ENCODE data around the gene PTPN4.

The PTPN4 gene

DNA sequence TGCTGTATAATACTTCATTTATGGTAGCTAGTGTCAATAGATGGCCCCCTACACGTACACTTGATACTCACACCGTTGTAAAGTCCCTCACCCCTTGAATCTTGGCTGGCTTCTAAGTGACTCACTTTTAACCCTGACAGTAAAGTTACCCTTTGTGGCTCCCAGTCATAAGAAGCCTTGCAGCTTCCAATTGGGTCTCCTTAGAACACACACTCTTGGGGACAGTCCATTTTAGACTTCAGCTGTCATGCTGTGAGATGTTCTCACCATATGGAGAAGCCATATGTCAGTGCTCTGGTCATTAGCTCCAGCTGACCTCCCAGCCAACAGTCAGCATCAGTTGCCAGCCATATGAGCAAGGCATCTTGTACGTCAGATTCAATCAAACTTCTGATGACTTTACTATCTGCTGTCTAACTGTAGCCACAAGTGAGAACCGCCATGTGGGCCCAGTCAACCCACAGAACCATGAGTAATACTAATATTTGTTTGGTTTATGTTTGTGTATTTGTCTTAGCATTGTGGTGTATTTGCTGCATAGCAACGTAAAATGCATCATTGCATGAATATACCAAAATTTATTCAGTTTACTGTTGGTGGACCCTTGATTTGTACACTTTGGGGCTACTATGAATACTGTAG lies 68.3 kb downstream of the PTPN4 start:
- DNase-seq (ENCODE audit: low read depth), result peak; percentile 5
- TF ChIP-seq, protein P1, sequence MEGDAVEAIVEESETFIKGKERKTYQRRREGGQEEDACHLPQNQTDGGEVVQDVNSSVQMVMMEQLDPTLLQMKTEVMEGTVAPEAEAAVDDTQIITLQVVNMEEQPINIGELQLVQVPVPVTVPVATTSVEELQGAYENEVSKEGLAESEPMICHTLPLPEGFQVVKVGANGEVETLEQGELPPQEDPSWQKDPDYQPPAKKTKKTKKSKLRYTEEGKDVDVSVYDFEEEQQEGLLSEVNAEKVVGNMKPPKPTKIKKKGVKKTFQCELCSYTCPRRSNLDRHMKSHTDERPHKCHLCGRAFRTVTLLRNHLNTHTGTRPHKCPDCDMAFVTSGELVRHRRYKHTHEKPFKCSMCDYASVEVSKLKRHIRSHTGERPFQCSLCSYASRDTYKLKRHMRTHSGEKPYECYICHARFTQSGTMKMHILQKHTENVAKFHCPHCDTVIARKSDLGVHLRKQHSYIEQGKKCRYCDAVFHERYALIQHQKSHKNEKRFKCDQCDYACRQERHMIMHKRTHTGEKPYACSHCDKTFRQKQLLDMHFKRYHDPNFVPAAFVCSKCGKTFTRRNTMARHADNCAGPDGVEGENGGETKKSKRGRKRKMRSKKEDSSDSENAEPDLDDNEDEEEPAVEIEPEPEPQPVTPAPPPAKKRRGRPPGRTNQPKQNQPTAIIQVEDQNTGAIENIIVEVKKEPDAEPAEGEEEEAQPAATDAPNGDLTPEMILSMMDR (IDR thresholded peaks at IDR 0.05; ENCODE audit: insufficient read depth, low read depth, low read length, missing control alignments), result no peak
- no peak overlapping the region for H3K4me3 ChIP-seq (ENCODE audit: low read depth, low read length)

DNA sequence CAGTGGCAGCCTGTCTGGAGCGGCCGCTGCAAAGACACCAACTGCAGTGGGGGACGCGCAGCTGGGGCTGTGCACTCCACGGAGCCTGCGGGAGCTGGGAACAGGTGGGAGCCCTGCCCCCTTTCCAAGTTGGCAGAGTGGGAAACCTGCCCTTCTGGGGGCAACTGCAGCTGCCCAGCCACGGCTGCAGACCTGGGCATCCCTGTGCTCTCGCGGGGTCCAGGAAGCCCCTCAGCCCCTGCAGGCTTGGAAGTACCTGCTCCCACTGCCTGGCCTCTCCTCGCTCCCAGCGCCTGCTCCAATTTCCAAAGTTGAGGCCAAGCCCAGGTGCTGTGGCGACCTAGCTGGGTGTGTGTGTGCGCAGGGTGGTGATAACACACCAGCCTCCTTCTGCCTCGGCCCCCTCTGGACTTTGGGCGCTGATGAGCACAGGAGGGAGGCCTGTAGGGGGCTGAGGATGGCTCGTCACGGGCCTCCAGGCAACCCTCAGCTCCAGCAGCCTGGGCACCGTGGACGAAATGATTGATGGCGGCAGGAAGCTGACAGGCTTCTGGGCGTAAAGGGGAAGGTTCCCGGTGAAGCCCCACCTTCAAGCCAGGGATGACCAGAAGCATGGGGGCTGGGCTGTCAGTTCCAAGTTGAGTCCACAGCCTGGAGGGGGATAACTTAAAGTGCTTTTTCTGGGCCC lies 76.9 kb downstream of the PTPN4 start:
- TF ChIP-seq, protein P1 (IDR thresholded peaks at IDR 0.05; ENCODE audit: insufficient read depth, low read depth, low read length, missing control alignments), result no peak
- no peak for DNase-seq (ENCODE audit: low read depth)
- no peak overlapping the region for H3K4me3 ChIP-seq (ENCODE audit: low read depth, low read length)

DNA sequence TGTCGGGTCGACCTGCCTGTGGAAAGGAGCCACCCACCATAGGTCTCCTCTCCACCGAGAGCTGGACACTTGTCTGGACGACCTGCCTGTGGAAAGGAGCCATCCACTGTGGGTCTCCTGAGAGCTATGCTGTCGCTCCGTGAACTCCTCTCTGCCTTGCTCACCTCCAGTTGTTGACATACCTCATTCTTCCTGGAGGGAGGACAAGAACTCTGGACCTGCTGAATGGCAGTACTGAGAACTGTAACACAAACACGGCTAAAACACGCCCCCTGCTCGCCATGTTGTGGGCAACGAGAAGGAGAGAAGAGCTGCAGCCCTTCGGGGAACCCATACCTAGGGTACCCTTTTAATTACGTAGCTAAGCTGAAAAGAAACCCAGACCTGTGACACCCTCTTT lies 77.6 kb downstream of the PTPN4 start:
- TF ChIP-seq, protein P1 (IDR thresholded peaks at IDR 0.05; ENCODE audit: insufficient read depth, low read depth, low read length, missing control alignments), result no peak
- no peak for DNase-seq (ENCODE audit: low read depth)
- no peak overlapping the region for H3K4me3 ChIP-seq (ENCODE audit: low read depth, low read length)

DNA sequence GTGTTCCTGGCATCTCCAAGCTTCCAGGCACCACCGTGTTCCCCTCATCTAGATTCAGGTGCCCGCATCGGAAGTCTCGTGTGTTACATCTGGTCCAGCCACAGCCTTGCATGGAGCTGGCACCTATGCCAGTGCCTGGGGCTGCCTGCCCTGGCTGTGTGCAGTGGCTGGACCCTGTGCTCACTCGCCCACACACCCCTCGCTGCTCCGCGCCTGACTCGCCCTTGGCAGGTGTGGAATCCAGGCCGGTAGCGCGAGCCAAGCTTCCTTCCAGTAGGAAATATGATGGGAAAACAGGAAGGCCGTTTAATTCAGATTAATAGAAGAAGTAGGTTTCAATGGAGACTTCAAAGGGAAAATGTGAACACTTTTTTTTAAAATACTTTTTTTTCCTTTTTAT lies 78.0 kb downstream of the PTPN4 start:
- no peak for DNase-seq (ENCODE audit: low read depth)
- no peak overlapping the region for H3K4me3 ChIP-seq (ENCODE audit: low read depth, low read length)
- TF ChIP-seq, protein P1 (IDR thresholded peaks at IDR 0.05; ENCODE audit: insufficient read depth, low read depth, low read length, missing control alignments), result no peak

DNA sequence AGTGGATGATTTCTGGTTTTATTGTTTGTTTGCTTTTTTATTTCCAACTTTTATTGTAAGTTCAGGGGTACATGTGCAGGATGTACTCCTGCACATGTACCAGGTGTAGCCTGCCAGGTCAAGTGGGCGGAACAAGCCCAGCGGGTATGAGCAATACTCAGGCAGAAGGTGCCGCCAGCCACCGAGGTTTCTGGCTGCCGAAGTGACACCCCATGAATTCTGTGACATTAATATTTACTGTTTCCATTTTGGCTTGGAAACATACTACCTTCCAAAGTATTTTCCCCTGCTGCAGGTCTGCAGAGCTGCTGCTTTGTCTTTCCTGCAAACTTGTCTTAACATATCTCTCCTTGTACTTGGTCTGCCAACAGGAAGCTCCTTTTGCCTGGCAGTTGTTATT lies 78.5 kb downstream of the PTPN4 start:
- H3K4me3 ChIP-seq (ENCODE audit: low read depth, low read length), result no peak overlapping the region
- TF ChIP-seq, protein P1 (IDR thresholded peaks at IDR 0.05; ENCODE audit: insufficient read depth, low read depth, low read length, missing control alignments), result no peak
- no peak for DNase-seq (ENCODE audit: low read depth)

DNA sequence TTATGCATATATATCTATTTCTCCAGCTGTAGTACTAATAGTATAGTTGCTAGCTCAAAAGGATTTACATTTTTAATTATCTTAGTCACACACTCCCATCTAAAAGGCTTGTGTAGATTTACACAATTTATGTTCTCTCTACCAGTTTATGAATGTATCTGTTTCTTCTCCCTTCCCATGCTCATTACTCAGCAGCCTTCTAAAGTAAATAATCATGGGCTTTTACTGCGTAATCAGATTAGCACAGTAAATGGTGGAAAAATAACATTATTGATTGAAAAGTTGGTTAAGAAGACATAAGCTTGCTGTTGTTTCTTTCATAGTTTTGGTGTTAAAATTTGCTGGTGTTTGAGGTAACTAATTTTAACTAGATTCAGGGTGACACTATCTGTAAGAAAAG lies 81.8 kb downstream of the PTPN4 start:
- DNase-seq (ENCODE audit: low read depth), result no peak
- TF ChIP-seq, protein P1 (IDR thresholded peaks at IDR 0.05; ENCODE audit: insufficient read depth, low read depth, low read length, missing control alignments), result no peak
- H3K4me3 ChIP-seq (ENCODE audit: low read depth, low read length), result no peak overlapping the region

Data from GM12865 (cell line).